NCI-H2196 (cell line): Measurements from ENCODE around the gene MAP7.

Experiments
- DNase-seq: peaks from one replicate; lab custom pipeline; 2025; ENCODE audit not compliant: unreplicated experiment; lab: John Stamatoyannopoulos, UW

The MAP7 gene

GRCh38 chr6:136533487-136533886 lies 16.7 kb downstream of the MAP7 start:
- no peak for DNase-seq

- DNase-seq: no peak
Measured at GRCh38 chr6:136532030-136532429, 18.2 kb downstream of the MAP7 start.

DNA sequence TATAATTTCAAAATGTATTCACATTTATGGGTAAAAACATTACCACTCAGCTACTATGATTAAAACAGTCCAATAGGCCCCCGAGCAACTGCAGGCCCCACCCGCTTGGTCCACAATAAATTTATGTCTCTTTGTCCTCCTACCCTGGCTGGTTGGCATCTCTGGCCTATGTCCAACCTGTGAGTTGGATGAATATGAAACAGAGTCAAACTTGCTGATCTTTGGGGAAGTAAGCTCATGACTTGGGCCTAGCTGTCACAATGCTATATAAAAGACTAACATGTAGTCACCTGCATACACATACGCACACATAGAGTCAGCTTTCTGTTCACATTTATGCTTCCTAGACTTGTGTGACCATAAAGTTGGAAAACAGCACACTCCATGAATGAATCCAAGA lies 20.5 kb downstream of the MAP7 start:
- DNase-seq: no peak

DNA sequence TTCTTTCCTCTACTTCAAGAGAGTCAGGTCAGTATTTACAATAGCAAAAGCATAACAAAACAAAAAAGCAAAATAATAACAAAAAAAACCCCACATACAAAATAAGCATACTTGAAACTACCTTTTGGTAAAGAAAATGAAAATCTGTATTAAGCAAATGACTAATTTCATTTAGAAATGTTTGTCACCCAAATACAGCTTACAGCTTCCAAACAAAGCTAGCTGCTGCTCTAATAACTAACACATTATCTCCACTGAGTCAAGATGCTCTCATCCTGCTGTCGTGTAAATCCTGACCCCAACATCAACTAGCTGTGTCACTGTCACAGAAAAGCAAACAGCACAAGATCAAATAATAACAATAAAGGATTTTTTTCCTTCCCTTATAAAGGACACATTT lies 21.7 kb downstream of the MAP7 start:
- no peak for DNase-seq

GRCh38 chr6:136527831-136528230 lies 22.4 kb downstream of the MAP7 start:
- no peak for DNase-seq

GRCh38 chr6:136526937-136527336 lies 23.3 kb downstream of the MAP7 start:
- DNase-seq: no peak

DNA sequence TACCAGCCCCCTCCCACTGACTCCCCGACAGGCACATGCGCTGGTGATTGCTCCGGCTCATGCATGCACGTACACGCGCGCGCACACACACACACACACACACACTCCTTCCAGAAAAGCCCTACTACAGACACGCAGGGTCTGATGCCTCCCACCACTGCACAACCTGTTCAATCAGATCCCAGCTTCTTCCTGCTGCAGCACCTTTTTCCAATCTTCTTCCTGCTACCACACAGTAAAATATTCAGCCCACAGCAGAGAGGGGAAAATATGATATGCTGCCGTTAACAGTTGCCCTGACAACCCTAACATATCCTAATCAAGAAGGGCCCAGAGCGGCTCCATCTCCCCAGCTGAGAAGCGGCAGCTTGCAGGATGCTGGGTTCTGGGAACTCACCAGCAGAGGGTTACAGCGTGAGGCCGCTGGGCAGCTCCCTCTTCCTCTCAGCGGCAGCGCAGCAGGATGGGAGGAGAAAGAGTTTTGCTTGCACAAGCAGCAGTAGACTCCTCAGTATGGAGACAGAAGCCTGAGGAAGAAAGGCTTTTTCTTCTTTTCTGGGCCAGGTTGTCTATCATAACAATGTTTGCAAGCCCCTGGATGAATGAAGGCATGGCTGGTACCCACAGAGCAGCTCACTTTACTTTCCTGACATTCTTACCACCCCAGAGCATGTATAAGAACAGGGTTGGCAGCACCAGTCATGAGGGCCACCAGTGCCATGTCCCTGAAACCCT lies 23.9 kb downstream of the MAP7 start:
- DNase-seq: peak; percentile 72

DNA sequence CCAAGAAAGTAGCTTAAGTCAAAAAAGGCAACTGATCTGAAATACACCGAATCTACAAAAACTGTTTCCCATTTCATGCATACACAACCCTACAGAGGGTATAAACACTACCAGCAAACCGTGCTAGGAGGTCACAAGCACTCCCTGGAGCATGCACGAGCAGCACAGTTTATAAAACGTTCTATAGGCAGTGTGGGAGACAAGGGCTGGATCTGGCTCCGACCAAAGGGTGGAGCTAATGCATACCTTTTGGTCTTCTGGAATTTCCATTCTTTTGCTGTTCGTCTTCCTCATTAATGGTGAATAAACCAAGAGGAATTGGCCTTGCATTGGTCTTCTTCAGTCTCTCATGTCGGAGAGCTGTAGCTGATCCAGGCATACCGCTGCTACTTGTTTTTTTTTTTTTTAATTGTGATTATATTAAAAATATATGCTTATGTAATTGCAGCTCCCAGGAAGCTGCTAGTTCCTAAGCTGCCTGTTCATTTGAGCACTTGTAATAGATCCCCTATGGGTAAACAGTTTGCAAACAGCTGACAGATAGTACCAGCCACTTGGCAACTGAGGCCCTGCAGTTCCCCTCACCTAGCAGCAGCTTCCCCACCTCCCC lies 24.5 kb downstream of the MAP7 start:
- peak; percentile 43 for DNase-seq

GRCh38 chr6:136524936-136525413 lies 25.2 kb downstream of the MAP7 start:
- peak; percentile 25 for DNase-seq

GRCh38 chr6:136524339-136524935 lies 25.8 kb downstream of the MAP7 start:
- DNase-seq: peak; percentile 28

- no peak for DNase-seq
Measured at GRCh38 chr6:136523196-136523595, 27.0 kb downstream of the MAP7 start.

DNA sequence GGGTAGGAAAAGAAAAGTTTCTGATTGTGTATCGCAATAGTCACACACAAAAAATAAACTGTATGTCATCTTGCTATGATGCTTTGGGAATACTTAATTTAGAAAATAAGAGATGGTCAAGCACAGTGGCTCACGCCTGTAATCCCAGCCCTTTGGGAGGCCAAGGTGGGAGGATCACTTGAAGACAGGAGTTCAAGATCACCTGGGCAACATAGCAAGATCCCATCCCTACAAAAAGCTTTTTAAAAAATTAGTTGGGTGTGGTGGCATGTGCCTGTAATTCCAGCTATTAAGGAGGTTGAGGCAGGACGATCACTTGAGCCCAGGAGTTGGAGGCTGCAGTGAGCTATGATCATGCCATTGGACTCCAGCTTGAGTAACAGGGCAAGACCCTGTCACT lies 27.6 kb downstream of the MAP7 start:
- DNase-seq: no peak

- no peak for DNase-seq
Measured at GRCh38 chr6:136521911-136522310, 28.3 kb downstream of the MAP7 start.

DNA sequence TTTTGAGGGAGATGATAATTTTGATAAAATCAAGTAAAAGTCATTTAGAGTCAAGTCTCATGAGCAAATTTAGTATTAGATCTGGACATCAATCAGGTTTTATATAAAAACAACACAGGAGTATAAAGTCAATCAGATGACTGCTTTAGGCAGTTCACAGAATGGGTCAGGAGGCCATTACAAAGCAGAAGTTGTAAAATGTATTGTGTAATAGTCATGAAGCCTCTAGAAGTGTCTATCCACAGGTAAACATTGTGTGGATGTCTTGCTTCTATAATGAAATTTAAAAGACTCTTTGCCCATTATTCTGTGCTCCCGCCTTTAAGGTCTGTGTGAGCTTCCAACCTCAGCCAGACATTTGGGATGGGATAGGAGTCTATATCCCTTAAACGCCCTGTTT lies 28.8 kb downstream of the MAP7 start:
- DNase-seq: no peak

DNA sequence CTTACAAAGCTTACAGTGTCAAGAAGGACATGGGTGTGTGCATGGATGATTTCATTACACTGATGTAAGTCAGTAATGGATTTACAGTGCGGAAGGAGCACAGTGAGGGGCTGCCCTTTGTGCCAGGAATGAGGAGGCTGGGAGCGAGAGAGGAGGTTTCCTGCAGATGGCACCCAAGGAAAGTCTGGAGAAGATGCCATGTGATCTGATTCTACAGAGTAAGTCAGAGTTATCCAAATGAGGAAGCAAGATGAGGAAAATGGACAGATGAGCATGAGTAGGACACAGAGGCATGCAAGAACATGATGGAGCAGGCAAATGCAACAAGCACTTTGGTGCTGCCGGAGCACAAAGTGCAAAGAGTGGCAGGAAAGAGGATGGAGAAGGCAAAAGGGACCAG lies 29.7 kb downstream of the MAP7 start:
- DNase-seq: no peak

DNA sequence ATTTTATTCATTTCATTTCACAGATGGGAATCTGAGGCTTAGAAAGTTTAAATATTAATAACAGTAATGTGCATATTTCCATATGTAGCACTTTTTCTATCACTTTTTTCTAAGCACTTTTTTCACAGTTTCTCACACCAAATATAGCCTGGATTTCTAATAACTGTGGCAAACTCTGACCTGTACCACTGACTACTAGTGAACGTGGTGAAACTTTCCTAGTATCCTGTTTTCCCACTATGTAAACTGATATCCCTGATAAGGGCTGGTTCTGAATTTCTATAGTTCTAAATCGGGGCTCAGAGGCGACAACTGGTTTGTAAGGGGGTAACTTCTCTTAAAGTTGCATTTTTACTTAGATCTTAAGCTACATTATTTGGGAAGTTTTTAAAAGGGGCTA lies 32.6 kb downstream of the MAP7 start:
- DNase-seq: no peak

- no peak for DNase-seq
Measured at GRCh38 chr6:136517002-136517401, 33.2 kb downstream of the MAP7 start.

DNA sequence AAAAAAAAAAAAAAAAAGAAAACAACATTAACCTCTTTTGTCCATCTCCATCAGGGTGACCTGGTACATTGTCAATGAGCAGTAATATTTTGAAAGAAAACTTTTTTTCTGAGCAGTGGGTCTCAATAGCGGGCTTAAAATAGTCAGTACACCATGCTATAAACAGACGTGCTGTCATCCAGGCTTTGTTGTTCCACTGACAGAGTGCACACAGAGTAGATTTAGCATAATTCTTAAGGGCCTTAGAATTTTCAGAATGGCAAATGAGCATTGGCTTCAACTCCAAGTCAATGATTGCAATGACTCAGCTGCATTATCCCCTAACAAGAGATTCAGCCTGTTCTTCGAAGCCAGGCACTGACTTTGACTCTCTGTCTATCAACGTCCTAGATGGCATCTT lies 35.6 kb downstream of the MAP7 start:
- DNase-seq: no peak

- no peak for DNase-seq
Measured at GRCh38 chr6:136511926-136512325, 38.3 kb downstream of the MAP7 start.

- DNase-seq: no peak
Measured at GRCh38 chr6:136511397-136511796, 38.8 kb downstream of the MAP7 start.

DNA sequence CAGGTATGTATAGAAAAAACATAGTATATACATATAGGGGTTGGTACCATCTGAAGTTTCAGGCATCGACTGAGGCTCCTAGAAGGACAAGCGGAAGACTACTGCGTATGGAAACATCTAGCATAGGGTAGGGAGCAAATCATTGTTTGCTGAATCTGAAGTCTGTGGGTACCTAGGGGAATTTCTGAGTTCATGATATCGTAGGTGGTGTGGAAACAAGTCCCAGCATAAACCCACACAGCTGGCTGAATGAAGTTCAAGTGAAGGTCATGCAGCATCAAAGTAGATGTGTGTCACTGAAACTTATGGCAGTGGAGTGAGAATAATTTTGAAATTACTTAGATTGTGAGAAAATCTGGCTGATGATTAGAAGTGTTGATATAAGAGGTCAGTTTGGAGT lies 39.4 kb downstream of the MAP7 start:
- no peak for DNase-seq

- no peak for DNase-seq
Measured at GRCh38 chr6:136510299-136510698, 39.9 kb downstream of the MAP7 start.
